ENCODE measurements around the gene ZNF774. TPM values are rescaled to one million over a fixed set of nuclear protein-coding genes. Genes with fewer than 3 reads are reported as not detected.

The ZNF774 gene
- total and polyA plus RNA-seq, 2 of the 8 experiments (the other 6 are each of a cell fraction or from before 2014, with no cell fraction given), result 0.82 to 2.6 TPM

DNA sequence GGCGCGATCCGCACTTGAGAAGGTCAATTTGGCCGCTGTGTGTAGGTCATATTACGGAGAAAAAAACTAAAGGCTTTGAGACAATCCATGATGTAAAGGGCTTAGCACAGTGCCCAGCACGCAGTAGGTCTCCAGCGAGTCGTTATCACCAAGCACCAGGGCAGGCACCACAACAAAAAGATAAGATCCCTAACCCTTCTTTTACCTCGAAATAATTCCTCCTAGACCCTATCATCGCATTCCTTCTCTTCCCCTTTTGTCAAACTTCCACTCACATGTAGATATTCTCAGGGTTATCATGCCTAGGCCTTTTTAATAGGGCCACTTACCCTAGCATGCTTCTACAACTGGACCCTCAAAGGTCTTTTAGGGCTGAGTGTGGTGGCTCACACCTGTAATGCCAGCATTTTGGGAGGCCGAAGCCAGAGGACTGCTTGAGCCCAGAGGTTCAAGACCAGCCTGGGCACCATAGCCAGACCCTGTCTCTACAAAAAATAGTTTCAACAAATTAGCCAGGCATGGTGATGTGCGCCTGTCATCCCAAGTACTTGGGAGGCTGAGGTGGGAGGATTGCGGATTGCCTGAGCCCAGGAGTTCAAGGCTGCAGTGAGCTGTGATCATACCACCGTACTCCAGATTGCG is 13.5 kb downstream of the ZNF774 start:
- Histone ChIP-seq H3K23ac (ENCODE audit: insufficient read length) (no peak overlapping the region), H3K4me3 (ENCODE audit: extremely low read depth in 1 of 4, insufficient read depth in 2 of 4, low read depth in 3 of 4, low read length in 4 of 4) (no peak overlapping the region), H3K23me2 (ENCODE audit: low read depth, low read length) (no peaks in the 10 kb centered on the region), H4K5ac (ENCODE audit: insufficient read length, low read depth, low read length) (no peak overlapping the region), H3K27me3 (replicated peaks in 1 of 4; ENCODE audit: control insufficient read depth in 3 of 4, extremely low read depth in 1 of 4, insufficient read depth in 3 of 4, low read length in 3 of 4) (0 out of 7 replicates have a peak, but pooled peaks cover 0 to 3% (median 0%) of the 10 kb centered on the region in 4 experiments), H3K14ac (ENCODE audit: insufficient read length) (no peak overlapping the region), H2BK5ac (ENCODE audit: low read depth, low read length) (no peak overlapping the region), H2BK12ac (ENCODE audit: low read depth, low read length) (no peak overlapping the region), H2BK15ac (ENCODE audit: low read length) (no peak overlapping the region), H4K91ac (replicated peaks; ENCODE audit: insufficient read length, low read length) (no peak overlapping the region), H3K79me1 (ENCODE audit: low read depth, low read length) (no peaks in the 10 kb centered on the region), H3K27ac (ENCODE audit: low read depth, low read length) (no peak overlapping the region), H3K18ac (ENCODE audit: extremely low read depth, low read length) (no peak overlapping the region), H2AFZ (ENCODE audit: low read length) (no peak overlapping the region), H2BK120ac (replicated peaks; ENCODE audit: low read depth, low read length) (no peak overlapping the region), H2BK20ac (ENCODE audit: low read length) (no peak overlapping the region), H3K79me2 (ENCODE audit: control insufficient read depth in 1 of 2, insufficient read depth in 2 of 2, low read length in 2 of 2) (no peaks in the 10 kb centered on the region), H3K56ac (replicated peaks; ENCODE audit: insufficient read length, low read depth, low read length) (no peak overlapping the region), H4K20me1 (replicated peaks in 1 of 2; ENCODE audit: control insufficient read depth in 1 of 2, insufficient read depth in 2 of 2, low read length in 2 of 2) (no peaks in the 10 kb centered on the region), H3K4ac (replicated peaks; ENCODE audit: insufficient read length, low read depth, low read length) (no peak overlapping the region), H3K9ac (replicated peaks in 1 of 4; ENCODE audit: extremely low read depth in 1 of 4, low read depth in 3 of 4, low read length in 3 of 4) (no peak overlapping the region), H3K36me3 (ENCODE audit: control insufficient read depth in 2 of 4, insufficient read depth in 4 of 4, low read length in 3 of 4) (no peaks in the 10 kb centered on the region), H3K4me1 (replicated peaks in 1 of 4; ENCODE audit: control insufficient read depth in 3 of 4, insufficient read depth in 4 of 4, low read length in 3 of 4) (no peaks in the 10 kb centered on the region), H2AK5ac (ENCODE audit: low read depth, low read length) (no peak overlapping the region), H3K4me2 (ENCODE audit: insufficient read depth in 1 of 2, low read depth in 2 of 2, low read length in 2 of 2) (no peak overlapping the region), H3K9me3 (ENCODE audit: insufficient read depth in 2 of 2, low read depth in 1 of 2, low read length in 1 of 2) (no peaks in the 10 kb centered on the region), H4K8ac (ENCODE audit: extremely low read depth, insufficient read depth, low read length) (no peak overlapping the region)
- CTCF ChIA-PET (ENCODE audit: partially characterized antibody), result interaction anchor here (0.6 to 5.2 kb wide), 3 partner anchors 46 to 290 kb away, joined by 4 to 19 read pairs (median 4); no protein-coding TSS in a partner anchor
- DNase-seq (ENCODE audit: low read depth in 1 of 2, low spot score in 2 of 2) (no peak), FAIRE-seq (no peak)
- 95 to 100% methylated on average over 2 to 15 of the region's 15 CpGs for WGBS, 2 experiments (ENCODE audit: extremely low coverage in 1 of 2, insufficient coverage in 1 of 2, insufficient read length in 1 of 2, insufficient replicate concordance in 2 of 2, low coverage in 1 of 2, low lambda C conversion rate in 2 of 2, missing lambda C conversion rate in 1 of 2)
- POLR2A ChIA-PET (ENCODE audit: partially characterized antibody), result no interaction called here
- TF ChIP-seq CTBP2 (IDR thresholded peaks at IDR 0.05; ENCODE audit: borderline replicate concordance, insufficient read depth, insufficient read length, low read length), result no peak
- TF ChIP-seq, protein P1, sequence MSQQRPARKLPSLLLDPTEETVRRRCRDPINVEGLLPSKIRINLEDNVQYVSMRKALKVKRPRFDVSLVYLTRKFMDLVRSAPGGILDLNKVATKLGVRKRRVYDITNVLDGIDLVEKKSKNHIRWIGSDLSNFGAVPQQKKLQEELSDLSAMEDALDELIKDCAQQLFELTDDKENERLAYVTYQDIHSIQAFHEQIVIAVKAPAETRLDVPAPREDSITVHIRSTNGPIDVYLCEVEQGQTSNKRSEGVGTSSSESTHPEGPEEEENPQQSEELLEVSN (IDR thresholded peaks at IDR 0.05), result no peak
- TF ChIP-seq RNF2 (IDR thresholded peaks at IDR 0.05; ENCODE audit: borderline replicate concordance, low read depth, low read length, missing control alignments, poor library complexity, severe bottlenecking), result no peak
- no peak for TF ChIP-seq POU5F1 (IDR thresholded peaks at IDR 0.05; ENCODE audit: low read depth, low read length)
- TF ChIP-seq GTF2F1 (IDR thresholded peaks at IDR 0.05; ENCODE audit: borderline replicate concordance, low read depth, low read length), result no peak
- TF ChIP-seq CBX5 (IDR thresholded peaks at IDR 0.05; ENCODE audit: low read depth, low read length), result no peak
- TF ChIP-seq, protein P2, sequence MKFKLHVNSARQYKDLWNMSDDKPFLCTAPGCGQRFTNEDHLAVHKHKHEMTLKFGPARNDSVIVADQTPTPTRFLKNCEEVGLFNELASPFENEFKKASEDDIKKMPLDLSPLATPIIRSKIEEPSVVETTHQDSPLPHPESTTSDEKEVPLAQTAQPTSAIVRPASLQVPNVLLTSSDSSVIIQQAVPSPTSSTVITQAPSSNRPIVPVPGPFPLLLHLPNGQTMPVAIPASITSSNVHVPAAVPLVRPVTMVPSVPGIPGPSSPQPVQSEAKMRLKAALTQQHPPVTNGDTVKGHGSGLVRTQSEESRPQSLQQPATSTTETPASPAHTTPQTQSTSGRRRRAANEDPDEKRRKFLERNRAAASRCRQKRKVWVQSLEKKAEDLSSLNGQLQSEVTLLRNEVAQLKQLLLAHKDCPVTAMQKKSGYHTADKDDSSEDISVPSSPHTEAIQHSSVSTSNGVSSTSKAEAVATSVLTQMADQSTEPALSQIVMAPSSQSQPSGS (IDR thresholded peaks at IDR 0.05; ENCODE audit: low read length), result no peak
- no peak for TF ChIP-seq TAF1 (IDR thresholded peaks at IDR 0.05; ENCODE audit: low read depth, low read length)
- TF ChIP-seq BCL11A (IDR thresholded peaks at IDR 0.05; ENCODE audit: low read depth in 2 of 2, low read length in 2 of 2), result no peak
- no peak for TF ChIP-seq NRF1 (IDR thresholded peaks at IDR 0.05; ENCODE audit: low read depth, low read length)

Measured in H1 (cell line).